ENCODE measurements around the gene PRDM11.

Gene PRDM11

DNA sequence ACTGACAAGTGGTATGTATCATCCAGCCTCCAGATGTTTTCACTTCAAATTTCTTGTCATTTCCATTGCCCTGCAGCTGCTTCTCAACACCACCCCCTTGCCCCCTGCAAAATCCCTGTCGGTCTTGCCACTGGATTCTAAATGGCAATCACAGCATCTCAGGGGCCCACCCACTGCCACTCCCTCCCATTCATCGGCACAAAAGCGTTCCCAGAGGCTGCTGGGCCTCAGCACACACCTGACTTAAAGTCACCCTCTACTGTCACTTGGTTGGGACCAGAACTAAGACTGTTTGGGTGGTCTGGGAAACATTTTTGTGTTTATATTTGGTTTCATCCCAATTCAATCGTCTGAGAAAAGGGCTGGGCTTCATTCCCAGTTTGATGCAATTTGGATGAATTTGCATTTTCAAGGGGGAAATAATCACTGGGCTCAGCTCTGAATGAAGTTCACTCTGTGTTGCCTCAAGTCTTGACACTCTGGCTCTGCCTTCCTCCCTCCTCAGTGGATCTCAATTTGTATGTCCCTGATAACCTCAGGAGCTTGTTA is 112.6 kb downstream of the PRDM11 start:
- no peak for DNase-seq
- Histone ChIP-seq H3K4me1 (no peaks in the 10 kb centered on the region), H3K27me3 (peaks cover 0 to 7% of the 10 kb centered on the region in 2 donors), H3K4me3 (no peak overlapping the region), H3K27ac (no peak overlapping the region), H3K9me3 (no peaks in the 10 kb centered on the region), H3K36me3 (no peaks in the 10 kb centered on the region)
- TF ChIP-seq, protein P1, sequence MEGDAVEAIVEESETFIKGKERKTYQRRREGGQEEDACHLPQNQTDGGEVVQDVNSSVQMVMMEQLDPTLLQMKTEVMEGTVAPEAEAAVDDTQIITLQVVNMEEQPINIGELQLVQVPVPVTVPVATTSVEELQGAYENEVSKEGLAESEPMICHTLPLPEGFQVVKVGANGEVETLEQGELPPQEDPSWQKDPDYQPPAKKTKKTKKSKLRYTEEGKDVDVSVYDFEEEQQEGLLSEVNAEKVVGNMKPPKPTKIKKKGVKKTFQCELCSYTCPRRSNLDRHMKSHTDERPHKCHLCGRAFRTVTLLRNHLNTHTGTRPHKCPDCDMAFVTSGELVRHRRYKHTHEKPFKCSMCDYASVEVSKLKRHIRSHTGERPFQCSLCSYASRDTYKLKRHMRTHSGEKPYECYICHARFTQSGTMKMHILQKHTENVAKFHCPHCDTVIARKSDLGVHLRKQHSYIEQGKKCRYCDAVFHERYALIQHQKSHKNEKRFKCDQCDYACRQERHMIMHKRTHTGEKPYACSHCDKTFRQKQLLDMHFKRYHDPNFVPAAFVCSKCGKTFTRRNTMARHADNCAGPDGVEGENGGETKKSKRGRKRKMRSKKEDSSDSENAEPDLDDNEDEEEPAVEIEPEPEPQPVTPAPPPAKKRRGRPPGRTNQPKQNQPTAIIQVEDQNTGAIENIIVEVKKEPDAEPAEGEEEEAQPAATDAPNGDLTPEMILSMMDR (IDR thresholded peaks at IDR 0.05) = no peak
- intact Hi-C loops (cut with DNase I; ENCODE audit: low total_unique reads) = no loop called here

DNA sequence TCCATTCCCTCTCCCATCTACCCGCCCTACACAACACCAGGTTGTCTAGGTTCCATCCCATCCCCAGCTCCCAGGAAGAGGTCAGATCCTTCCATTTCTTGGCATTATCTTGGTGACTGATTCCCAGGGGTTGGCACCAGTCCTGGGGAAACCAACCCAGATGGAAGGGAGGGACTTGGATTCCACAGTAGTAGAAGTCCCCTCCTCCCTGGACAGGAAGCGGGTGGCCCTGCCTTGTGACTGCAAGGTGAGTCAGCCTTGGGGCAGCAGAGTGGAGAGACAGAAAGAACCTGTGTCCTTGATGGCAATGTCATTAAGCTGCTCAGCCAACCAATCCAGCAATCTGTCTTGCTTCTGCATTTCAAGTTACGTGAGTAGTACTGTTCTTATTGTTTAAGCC is 113.2 kb downstream of the PRDM11 start:
- no peaks in the 10 kb centered on the region for H3K36me3 ChIP-seq
- no peak overlapping the region for H3K4me3 ChIP-seq
- H3K9me3 ChIP-seq = no peaks in the 10 kb centered on the region
- no peak overlapping the region for H3K27ac ChIP-seq
- peaks cover 0 to under 1% (median 0%) of the 10 kb centered on the region in 4 donors for H3K4me1 ChIP-seq
- DNase-seq = no peak
- intact Hi-C loops (cut with DNase I; ENCODE audit: low total_unique reads) = no loop called here
- TF ChIP-seq, protein P1 (IDR thresholded peaks at IDR 0.05) = no peak
- H3K27me3 ChIP-seq = peaks cover 0 to 7% of the 10 kb centered on the region in 2 donors

DNA sequence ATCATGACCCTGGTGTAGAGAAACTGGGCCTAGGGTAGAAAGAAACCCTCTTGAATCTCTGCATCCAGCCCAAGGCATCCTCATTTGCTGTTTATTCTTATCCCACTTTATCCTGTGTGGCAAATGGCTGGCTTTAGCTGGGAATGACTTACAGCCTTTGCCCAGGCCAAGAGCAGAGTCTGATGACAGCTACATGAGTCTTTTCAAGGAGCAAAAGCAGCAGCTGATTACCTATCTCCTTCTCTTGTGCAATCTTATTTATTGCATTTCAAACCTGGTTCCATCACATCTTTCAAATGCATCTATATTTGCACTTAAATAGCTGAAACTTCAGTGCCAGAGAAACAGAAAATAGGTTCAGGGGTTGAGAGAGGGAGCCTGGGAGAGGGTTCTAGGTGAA is 113.6 kb downstream of the PRDM11 start:
- Histone ChIP-seq H3K36me3 (no peaks in the 10 kb centered on the region), H3K4me1 (peaks cover 0 to 5% (median 0%) of the 10 kb centered on the region in 4 donors), H3K27ac (no peak overlapping the region), H3K9me3 (no peaks in the 10 kb centered on the region), H3K4me3 (no peak overlapping the region), H3K27me3 (peaks cover 0 to 7% of the 10 kb centered on the region in 2 donors)
- TF ChIP-seq, protein P1 (IDR thresholded peaks at IDR 0.05) = no peak
- intact Hi-C loops (cut with DNase I; ENCODE audit: low total_unique reads) = no loop called here
- no peak for DNase-seq

DNA sequence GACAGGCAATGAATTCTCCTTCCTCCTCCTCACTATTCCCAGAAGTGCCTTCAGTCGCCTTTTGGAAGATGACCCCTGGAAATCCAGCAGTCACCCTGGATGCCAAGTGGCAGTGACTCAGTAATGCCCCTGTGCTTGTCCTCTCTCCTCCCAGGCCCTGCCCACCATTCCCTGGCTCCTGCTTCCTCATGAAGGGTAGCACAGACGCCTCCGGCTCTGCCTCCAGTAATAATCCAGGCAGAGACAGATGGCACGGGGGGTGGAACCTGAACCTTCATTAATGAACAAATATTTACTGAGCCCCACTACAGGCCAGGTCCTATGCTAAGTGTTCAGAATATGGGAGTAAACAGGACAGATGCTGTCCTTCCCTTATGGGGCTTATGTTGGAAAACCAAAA is 116.5 kb downstream of the PRDM11 start:
- peaks cover 0 to 20% of the 10 kb centered on the region in 2 donors for H3K27me3 ChIP-seq
- intact Hi-C loops (cut with DNase I; ENCODE audit: low total_unique reads) = no loop called here
- H3K9me3 ChIP-seq = no peaks in the 10 kb centered on the region
- TF ChIP-seq, protein P1 (IDR thresholded peaks at IDR 0.05) = no peak
- peaks cover 0 to 7% (median 0%) of the 10 kb centered on the region in 4 donors for H3K4me1 ChIP-seq
- no peak overlapping the region for H3K4me3 ChIP-seq
- no peak overlapping the region for H3K27ac ChIP-seq
- no peaks in the 10 kb centered on the region for H3K36me3 ChIP-seq
- DNase-seq = no peak

DNA sequence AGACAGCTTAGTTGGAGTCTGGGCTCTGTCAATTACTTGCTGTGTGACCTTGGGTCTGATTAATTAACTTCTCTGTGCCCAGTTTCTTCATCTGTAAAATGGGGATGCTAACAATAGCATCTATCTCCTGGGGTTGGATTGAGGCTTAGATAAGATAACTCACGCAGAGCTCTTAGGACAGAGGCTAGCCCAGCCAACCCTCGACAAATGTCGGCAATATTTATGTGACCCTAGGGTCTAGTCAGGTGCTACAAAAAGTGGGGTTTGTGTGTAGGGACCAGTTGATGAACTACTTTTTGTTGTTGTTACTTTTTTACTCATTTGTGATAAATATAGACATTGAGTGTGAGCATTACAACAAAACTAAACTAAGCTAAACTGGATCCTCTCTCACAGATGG is 117.3 kb downstream of the PRDM11 start:
- no peaks in the 10 kb centered on the region for H3K9me3 ChIP-seq
- DNase-seq = no peak
- H3K27me3 ChIP-seq = peaks cover 0 to 27% of the 10 kb centered on the region in 2 donors
- intact Hi-C loops (cut with DNase I; ENCODE audit: low total_unique reads) = no loop called here
- H3K4me3 ChIP-seq = no peak overlapping the region
- H3K36me3 ChIP-seq = no peaks in the 10 kb centered on the region
- H3K4me1 ChIP-seq = peaks cover 0 to 7% (median 0%) of the 10 kb centered on the region in 4 donors
- TF ChIP-seq, protein P1 (IDR thresholded peaks at IDR 0.05) = no peak
- H3K27ac ChIP-seq = no peak overlapping the region
